CD4-positive, alpha-beta T cell treated with Interleukin-1 beta for 1 hour (primary cell): ENCODE measurements around the gene CCDC24.

Experiments
- DNase-seq, 2 donors: peaks; one replicate each; pipeline ENCODE4 v3.0.0-alpha.2; 2020 to 2022

CCDC24 gene

DNA sequence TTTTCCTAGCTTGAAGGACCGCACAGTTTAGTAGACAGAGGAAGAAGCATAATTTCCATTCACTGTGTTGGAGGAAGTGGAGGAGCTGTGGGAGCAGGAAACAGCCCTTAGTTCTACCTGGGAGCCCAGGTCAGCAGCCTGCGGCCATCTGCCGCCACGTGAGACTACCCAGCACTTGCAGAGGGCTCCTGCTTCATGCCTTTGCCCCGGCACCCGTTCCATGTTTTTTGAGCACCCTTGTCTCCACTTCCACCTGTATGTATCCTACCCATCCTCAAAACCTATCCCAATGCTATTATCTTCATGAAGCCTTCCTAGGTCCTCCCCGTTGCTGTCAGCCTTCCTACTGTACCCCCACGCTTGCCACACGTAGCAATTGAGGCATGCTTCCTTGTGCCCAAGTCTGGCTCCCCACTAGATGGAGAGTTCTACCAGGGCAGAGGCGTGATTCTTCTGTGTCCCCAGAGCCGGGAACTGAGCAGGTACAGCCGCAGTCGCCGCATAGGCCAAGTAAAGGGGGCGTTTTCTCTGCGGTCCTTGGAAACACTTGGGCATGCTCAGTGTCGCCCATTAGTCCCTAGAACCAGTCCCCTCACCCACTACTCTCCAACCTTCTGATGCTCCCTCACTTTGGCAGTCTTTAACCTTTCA is 38.0 kb downstream of the CCDC24 start:
- DNase-seq = no peak

DNA sequence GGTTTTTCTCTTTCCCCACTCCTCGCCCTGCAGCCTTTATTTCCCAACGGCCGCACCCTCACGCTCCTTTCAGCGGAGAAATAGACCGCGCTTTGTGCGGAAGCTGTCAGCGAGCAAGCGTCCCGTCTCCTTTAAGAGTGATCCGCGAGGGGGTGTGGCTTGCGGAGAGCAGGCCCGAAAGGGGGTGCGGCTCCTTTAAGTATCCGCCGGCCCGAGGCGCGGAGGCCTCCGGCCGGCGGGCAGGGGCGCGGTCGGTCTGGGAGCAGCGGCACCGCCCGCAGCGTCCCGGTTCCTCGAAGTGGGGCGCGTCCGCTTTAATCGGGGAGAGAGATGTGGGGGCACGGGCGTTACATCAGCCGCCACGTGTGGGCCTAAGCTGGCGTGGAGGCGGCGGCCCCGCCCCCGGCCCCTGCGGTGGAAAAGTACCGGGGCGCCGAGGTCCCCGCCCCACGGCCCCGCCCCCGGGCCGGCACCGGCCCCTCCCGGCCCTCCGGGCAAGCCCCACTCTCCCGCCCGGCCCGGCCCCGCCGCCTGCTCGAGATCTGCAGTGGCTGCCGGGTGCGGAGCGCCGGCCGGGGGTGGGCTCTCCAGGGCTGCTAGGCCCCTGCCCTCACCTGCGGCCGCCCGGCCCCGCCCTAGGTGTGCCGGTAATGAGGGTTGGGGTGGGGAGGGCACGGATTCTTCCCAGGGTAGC is 38.7 kb downstream of the CCDC24 start:
- peak; percentile 86 for DNase-seq

DNA sequence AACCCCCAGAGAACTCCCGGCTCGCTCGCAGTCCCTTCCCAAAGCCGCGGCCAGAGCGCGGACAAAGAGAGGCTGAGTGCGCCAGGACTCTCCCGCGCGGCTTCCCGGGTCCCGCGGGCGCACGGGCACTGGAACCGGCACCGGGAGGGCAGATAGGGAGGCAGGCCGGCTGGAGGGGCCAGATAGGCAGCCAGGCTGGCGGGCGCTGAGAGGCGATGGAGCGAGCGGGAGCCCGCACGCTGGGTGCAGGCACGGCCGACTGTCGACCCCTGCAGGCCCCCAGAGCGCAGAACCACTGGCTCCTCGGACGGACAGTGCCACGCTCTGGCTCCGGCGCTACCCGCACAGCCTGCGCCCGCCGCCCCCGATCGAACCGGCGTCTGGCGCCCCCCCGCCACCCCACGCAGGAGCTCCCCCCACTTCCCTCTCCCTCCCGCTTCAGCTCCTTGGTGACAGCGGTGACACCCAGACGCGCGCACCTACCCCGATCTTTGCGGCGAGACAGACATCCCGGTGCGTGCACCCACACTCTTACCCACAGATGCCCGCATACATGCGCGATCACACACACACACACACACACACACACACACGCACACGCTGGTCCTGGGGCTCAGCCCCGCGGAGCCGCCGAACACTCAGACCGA is 39.3 kb downstream of the CCDC24 start:
- peak; percentile 55 to 59 for DNase-seq

DNA sequence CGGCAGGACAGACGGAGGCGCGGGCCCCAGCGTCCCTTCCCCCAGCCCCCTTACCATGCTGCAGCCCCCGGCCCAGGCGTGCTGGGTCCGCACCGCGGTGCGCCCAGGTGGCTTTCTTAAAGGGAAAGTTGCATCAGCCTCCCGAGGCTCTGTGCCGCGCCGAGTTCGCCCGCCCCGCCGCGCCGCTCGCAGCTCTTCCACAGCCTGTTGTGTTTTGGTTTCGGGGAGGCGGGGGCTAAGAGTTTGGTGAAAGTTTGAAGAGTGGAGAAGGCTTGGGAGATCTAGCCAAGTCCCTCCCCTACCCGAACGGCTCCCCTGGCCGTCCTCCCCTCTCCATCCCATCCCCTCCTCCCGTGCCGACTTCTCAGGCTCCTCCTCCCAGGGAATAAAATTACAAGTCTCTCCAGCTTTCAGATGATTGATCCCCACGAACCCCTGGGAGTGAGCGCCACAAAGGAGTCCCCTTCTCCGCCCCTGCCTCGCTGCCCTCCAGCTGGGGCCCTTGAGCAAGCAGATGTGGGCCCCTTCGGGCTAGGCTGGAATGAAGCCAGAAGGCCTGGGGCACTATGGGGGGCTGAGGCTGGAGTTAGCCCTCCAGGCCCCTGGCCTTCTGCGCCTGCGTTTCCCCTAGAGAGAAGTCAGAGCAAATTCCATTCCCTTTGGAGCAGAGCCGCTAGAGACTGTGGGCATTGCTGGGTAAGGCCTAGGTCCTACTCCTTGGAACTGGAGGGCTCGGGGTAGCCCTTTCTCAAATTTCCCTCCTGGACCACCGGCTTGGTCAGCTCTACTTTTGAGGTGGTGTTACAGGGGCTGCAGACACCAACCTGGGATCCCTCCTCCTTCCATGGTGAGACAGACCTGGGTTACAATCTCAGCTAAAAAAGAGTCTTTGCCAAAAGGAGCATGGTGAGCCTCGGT is 40.1 kb downstream of the CCDC24 start, which contains the start of gene SLC6A9:
SLC6A9 (minus strand) TSS at position 211 of the 918 bp plus-strand sequence. CDS start 7,185 bp downstream, outside the sequence.
- DNase-seq = peak in 1 of 2 donors; percentile 18

DNA sequence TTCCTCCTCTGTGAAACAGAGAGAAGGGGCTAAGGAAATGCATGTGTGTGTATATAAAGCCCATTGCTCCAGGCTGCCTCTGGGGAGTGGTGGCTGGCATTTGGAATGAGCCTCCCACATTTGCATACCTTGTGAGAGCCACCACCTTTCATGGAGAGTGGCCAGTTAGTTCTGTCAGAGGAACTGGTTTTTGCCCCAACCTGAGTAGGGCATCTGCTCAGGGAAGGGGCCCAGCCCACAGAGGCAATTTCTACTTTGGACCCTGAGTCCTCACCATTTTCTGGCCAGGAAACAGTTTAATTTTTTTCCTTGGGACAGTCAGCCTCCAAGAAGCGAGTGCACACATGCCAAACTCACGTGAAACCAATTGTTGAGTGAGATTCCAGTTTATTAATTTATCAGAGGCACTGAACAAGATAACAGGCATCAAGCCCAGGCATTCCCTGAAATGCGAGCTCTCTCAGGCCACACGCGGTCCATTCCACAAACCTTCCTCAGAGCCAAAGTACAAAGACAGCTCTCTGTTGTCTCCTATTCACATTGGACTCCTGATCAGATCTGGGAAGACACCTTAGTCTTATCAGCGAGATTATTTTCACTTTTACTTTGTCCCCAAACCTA is 40.9 kb downstream of the CCDC24 start:
- DNase-seq = no peak

DNA sequence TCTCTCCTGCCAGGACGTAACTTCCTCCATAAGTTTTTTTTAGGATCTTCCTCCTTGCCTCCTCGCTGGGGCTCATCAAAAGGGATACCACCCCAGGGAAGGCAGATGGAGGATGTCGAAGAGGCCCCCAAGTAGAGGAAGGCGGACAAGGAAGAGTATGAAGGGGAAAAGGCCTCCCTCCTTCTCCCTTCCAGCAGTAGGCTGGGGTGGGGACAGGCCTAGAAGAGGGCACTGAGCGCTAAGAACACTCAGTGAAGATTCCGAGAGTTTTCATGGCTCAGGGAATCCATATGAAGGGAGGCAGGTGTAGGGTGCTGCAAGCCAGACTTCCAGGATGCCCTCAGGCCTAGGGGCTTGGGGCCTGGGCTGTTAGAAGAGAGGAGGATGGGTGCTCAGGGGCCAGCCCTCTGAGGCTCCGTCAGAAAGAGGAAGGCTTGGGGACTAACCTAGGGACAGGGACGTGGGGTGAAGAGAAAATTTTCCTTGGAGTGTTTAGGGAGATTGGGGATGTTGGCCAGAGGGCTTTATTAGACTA is 41.7 kb downstream of the CCDC24 start:
- DNase-seq = no peak

DNA sequence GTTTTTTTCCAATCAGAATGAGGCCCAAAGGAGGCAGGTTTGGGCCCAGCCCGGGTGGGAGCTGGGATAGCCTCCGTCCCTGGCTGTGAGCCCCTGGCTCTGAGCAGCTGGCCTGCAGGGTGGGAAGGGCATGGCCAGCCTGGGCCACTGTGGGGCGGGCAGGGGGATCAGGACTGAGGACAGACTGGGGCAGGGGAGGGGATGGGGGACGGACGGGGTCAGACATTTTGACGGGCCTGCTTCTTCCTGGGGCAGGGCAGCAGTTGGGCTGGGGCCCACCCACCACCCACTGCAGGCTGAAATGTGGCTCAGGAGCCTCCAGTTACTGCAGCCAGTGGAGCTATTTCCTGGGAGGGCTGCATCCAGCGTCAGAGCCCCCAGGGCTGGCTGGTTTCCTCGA is 42.4 kb downstream of the CCDC24 start:
- no peak for DNase-seq

DNA sequence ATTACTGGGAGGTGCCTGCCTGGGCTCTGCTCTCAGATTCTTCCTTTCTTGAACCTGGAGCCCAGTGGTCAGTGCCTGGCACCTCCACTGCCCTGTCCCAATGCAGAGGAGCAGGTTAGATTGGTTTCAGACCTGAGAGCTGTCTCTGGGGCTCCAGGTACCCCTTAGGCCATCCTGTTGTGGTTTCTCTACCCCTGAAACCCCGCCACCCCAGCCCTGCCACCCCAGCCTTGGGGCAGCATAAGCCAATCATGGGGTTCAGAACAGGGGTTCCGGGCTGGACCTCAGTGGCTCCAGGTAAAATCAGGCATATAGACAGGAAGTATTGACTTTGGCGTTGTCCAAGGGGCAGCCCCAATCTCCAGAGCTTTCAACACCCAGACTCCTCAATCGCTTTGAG is 43.0 kb downstream of the CCDC24 start:
- no peak for DNase-seq

DNA sequence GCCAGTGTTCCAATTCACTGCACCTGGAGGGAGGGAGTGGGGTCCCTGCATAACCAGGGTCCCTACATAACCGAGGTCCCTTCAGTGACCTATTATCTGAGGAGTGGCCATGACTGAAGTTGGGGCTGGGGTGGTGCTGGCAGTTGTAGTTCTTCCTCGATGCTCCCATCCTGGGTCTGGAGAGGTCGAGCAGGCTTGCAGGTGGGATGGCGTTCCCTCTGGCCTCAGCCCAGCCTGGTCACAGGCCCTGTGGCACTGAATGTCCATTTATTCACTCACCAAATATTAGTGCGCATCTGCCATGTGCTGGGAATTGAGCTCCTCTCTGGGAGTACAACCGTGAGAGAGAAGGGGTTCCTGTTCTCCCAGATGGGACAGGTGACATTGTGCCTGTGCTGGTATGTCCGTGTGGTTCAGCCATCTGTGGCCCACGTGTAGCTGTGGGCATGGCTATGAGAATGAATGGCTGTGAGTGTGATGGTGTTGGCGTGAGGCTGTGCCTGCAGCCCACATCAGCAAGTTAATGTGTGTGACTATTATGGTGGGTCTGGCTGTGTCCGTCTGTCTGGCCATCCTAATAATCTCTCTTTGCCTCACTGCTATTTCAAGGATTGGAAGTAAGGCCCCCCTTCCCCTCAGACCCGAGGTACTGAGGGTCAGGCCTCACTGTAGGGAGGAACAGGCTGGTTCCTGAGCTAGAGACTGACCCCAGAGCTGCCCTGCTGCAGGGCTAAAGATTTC is 43.7 kb downstream of the CCDC24 start:
- DNase-seq = no peak

DNA sequence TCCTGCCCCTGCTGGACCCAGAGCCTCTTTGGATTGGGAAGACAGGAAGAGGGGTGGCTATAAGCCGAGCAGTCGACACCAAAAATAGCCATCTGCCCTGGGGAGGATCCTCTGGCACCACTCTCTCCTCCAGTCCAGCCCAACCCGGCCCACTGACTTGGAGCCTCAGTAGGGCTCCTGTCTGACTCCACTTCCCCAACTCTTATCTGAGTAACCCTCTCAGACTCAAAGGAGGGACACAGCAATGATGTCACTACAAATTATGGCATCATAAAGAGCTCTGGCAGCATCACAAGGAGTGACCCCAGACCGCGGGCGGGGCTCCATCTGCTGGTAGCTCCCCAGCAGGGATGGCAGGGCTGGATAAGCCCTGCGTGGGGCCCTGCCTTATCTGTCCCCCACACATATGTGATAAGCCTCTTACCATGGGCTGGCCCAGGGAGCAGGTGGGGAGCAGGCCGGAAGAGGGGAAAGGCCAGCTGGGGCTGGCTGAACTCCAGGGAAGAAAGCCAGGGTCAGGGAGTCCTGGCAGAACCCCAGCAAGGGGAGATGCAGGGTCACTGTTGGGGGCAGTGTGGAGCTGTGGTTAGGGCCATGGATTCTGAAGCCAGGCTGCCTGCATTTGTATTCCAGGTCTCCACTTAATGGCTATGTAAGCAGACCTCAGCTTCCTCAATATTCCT is 44.5 kb downstream of the CCDC24 start:
- no peak for DNase-seq

DNA sequence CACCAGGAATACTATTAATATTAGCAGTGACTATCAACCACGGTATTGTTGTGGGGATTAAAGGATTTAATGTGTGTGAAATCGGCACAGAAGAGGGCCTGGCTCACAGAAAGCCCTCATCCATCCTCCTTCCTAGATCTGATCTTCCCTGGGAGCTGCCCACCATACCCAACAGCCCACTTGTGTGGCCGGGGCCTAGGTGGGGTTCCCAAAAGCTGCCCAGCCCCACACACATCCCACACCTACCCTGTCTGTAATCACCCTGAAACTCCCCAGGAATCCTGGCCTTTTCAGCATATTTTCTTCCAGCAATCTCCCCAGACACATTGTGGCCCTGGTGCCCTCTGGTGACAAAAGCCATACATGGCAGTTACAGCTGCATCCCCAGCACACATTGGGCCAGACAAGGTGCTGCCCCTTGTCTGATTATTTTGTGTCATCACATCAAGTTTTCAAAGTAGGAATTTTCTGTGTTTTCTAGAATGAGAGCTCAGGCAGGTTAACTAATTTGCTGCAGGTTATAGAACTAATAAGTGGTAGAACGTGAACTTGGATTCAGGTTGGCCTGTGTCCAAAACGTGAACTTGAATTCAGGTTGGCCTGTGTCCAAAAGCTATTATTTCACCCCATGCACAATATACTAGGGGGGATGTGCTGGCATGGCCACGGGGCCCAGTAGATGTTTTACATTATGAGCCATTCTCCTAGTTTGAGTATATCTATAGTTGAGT is 45.2 kb downstream of the CCDC24 start:
- DNase-seq = peak; percentile 65 to 73

DNA sequence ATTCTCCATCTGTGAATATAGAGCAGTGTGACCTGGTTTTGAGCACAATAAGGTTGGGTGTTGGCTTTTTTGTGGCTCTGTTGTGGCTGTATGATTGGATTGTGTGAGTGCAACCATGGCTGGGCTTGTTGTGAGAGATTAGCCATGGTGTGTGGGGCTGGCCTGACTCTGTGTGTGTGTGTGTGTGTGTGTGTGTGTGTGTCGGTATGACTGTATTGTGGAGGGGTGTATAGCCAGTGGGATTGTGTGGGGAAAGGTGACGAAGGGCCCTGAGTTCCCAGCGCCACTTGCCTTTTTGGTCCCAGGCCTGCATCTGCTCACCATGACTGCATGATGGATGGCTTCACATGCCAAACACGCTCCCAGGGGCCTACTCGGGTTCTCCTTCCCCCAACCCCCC is 45.8 kb downstream of the CCDC24 start:
- DNase-seq = no peak

DNA sequence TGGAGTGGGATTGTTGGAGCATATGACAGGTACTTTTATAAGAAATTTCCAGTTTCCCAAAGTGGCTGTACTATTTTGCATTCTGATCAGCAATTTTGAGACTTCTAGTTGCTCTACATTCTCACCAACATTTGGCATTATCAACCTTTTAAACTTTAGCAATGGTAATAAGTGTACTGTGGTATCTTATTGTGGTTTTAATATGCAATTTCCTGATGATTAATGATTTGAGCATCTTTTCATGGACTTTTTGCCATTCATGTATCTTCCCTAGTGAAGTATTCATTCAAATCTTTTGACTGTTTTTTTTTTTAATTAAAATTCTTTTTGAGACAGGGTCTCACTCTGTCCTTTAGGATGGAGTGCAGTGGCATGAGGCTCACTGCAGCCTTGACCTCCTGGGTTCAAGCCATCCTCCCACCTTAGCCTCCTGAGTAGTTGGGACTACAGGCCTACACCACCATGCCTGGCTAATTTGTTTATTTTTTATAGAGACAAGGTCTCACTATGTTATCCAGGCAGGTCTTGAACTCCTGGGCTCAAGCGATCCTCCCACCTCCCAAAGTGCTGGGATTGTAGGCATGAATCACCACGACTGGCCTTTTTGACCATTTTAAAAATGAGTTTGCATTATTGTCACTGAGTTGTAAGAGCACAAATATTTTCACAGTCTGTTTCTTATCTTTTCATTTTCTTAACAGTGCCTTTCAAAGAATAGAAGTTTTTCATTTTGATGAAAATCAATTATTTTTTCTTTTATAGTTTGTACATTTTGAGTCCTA is 47.7 kb downstream of the CCDC24 start:
- DNase-seq = no peak

DNA sequence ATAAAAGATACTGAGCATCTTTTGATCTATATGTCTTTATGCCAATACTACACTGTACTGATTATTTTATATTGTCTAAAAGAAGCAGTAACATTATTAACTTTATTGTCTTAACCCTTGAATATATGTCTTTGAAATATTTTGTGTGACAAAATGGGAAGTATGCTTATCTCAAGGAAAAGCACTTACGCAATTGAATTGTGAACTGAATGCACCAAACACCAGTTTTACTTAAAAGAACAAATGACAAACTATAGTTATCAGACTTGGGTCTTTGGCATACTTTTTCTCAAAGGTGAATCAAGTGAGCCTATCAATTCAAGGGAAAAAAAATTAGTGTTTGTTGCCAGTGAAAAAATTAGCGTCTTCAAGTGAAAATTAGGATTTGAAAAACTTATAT is 49.0 kb downstream of the CCDC24 start:
- DNase-seq = no peak

DNA sequence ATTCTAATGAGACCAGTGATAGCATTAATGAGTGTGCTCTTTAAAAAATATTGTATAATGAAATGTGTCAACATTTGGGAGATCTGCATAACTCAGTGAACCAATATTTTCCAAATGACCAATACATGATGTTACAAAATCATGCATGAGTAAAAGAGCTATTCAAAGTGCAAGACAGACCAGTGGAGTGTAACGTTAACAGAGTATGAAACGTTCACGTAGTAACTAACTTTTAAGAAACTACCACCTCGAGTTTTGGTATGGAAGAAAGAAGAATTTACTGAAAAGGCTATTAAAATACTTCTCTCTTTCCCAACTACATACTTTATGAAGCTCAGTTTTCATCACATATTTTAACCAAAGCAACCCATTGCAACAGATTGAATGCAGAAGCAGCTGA is 49.4 kb downstream of the CCDC24 start:
- no peak for DNase-seq

DNA sequence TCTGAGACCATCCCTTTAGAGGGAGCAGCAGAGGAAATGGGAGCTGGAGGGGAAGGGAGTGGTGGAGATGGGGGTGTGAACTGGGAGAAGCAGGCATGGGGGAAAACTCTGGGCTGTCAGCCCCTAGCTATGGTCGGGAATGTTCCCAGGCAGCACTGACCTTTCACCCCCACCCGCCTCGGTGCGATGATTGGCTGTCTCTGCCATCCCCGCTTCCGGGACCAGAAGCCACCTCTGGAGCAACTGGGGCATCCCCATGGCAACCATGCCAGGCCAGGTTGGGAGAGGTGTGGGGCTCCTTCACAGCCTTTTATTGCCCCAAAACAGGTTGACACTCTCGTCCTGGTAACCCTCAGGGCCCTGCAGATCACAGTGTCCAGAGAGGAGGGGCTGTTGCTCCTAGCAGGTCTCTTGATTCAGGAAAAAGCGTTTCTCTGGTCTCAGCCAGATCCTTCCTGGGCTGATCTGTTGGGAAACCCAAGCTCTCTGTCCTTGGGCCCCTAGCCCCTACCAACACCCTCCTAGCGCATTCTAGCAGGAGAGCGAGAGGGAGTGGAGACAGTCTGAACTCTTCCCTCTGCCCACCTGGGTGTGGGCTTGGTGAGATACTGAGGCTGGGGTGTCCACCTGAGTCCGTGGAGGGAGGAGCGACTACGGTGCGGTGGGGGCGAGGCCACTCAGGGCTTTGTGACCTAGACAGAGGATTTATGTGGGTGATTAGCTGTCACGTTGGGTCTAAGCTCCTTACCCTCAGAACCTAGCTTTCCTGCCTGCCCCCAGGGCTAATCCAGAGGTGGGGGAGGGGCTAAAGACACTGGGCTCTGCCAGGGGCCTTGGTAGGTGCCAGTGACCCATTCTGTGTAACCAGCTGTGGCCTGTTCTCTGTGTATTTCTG is 52.0 kb downstream of the CCDC24 start:
- no peak for DNase-seq

DNA sequence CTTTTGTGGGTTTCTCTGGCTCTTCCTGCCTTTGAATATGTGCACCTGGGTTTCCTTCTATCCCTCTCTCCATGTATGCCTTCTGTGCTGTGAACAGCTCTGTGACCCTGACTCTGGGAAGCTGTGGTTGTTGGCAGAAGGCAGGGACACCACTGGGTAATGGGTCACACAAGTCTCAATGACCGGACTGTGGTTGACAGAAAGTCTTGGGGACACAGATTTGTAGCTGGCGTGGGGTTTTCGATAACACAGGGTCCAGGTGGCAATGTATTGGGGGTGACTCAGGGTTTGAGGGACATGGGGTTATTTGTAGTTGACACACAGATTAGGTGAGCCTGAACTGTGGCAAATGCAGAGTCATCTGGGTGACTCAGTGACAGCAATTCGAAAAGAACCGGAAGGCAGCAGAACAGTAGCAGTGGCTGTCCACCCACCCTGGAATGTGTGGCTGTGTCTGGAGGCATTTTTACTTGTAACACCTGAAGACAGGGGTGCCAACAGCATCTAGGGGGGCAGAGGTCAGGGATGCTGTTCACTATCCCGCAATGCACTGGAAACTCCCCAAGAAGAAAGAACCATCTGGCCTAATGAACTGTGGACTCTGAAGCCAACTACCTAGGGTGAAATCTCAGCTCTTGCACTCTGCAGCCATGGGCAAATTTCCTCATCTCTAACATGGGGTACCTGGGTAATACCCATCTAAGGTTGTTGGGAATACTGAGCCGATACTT is 52.8 kb downstream of the CCDC24 start:
- DNase-seq = no peak

DNA sequence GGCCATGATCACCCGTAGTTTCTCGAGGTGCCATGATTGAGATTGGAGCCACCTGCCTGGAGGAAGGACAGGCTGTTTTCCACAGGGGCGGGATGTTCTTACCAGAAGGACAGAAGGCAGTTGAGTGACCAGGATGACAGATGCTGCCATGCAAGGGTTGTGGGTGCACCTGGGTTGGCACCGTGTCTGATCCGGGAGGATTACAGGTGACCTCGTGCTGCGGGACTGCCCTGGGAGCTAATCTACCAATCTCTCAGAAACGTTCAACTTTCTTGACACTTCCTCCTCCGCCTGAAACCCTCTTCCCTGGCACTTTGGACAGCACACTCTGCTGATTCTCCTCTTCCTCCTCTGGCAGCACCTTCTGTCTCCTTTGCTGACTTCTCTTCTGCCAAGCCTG is 53.7 kb downstream of the CCDC24 start:
- no peak for DNase-seq
